Esophagus muscularis mucosa (tissue), 4 donors: ENCODE data around the gene SIGLEC6. TPM values are rescaled to one million over a fixed set of nuclear protein-coding genes. Genes with fewer than 3 reads are reported as not detected.
"Not testable (repeated sequence)": the region's sequence is repeated elsewhere in the genome, so short reads cannot be mapped to it uniquely, and the experiment has no call there.

Source experiments
- DNase-seq: peaks from one replicate; pipeline ENCODE4 v3.0.0-alpha.2; 2017; ENCODE audit errors: extremely low spot score
- H3K27ac ChIP-seq, 4 donors: fragments of 200-600 bp; sonication (generic); replicated peaks in 1 of 4; 1 replicate in 3 of 4; 2 replicates in 1 of 4; pipeline ENCODE4 v1.5.1; 2016 to 2019; ENCODE audit warnings: mild to moderate bottlenecking in 1 of 4
- H3K27me3 ChIP-seq, 4 donors: fragments of 200-600 bp; sonication (generic); one replicate each; pipeline versions ENCODE4 v1.5.1 to v1.6.0; 2016 to 2019
- H3K36me3 ChIP-seq, 4 donors: fragments of 200-600 bp; sonication (generic); one replicate each; pipeline ENCODE4 v1.5.1; 2016 to 2019
- H3K4me1 ChIP-seq, 4 donors: fragments of 200-600 bp; sonication (generic); one replicate each; pipeline ENCODE4 v1.5.1; 2016 to 2019
- H3K4me3 ChIP-seq, 4 donors: fragments of 200-600 bp; sonication (generic); 1 replicate in 2 of 4; 2 replicates in 2 of 4; pipeline ENCODE4 v1.5.1; 2016 to 2019; ENCODE audit warnings: mild to moderate bottlenecking in 4 of 4, moderate library complexity in 1 of 4
- H3K9me3 ChIP-seq, 4 donors: fragments of 200-600 bp; sonication (generic); 1 replicate in 3 of 4; 2 replicates in 1 of 4; pipeline ENCODE4 v1.5.1; 2016 to 2019
- CTCF ChIP-seq, 3 experiments: fragments of 200-600 bp in 2 of 3; fragments of 450-650 bp in 1 of 3; sonication (generic) in 2 of 3; IDR thresholded peaks; one replicate each; pipeline ENCODE4 v1.5.1; 2017 to 2019; ENCODE audit warnings: antibody characterized with exemption in 3 of 3, mild to moderate bottlenecking in 2 of 3, moderate library complexity in 1 of 3
- EP300 ChIP-seq: sonication (generic); formaldehyde crosslinking; IDR thresholded peaks from one replicate; pipeline ENCODE4 v1.6.1; 2017; ENCODE audit warnings: antibody characterized with exemption
- POLR2A ChIP-seq: fragments of 450-650 bp; IDR thresholded peaks from one replicate; pipeline ENCODE4 v1.6.1; 2017; ENCODE audit warnings: antibody characterized with exemption, moderate library complexity, mild to moderate bottlenecking, low read depth
- POLR2AphosphoS5 ChIP-seq, 2 donors: sonication (generic); formaldehyde crosslinking; IDR thresholded peaks; one replicate each; pipeline ENCODE4 v1.6.1; 2017; ENCODE audit warnings: antibody characterized with exemption in 2 of 2
- WGBS: methylation state at CpG from one replicate; pipeline ENCODE4 v1.1.5; 2018; 5-methylcytosine and 5-hydroxymethylcytosine counted together
- intact Hi-C: fragments of 100-400 bp; cut with DNase I; formaldehyde crosslinking; loops from one replicate; pipeline ENCODE4 v1.15.1; 2023
- total RNA-seq, 4 donors: library from RNA; depleted of rRNA; stranded (reverse); fragments of >200 nt; gene quantifications; one replicate each; pipeline versions ENCODE4 v1.1.0 to v1.2.1, GENCODE V29; 2016

The SIGLEC6 gene
- total RNA-seq, 4 donors from 2014 or later: 0.58 to 6.3 (median 3.5) TPM

GRCh38 chr19:51501594-51502263 is 29.7 kb downstream of the SIGLEC6 start, which contains the start of gene SIGLEC12:
TSS of gene SIGLEC12 (minus strand) at chr19:51501800. CDS start at chr19:51501733, 67 bp downstream.
- intact Hi-C loops: no loop called here
- H3K27ac ChIP-seq: no peak within 1 kb of the TSS
- no peak within 1 kb of the TSS for H3K4me3 ChIP-seq
- no peak for DNase-seq
- TF ChIP-seq POLR2A (no peak), POLR2AphosphoS5 (IDR thresholded peaks at IDR 0.05) (no peak), CTCF (IDR thresholded peaks at IDR 0.05) (no peak), EP300 (no peak)
- peaks cover 0 to 12% (median 0%) of the 10 kb centered on the region in 4 donors for H3K27me3 ChIP-seq
- WGBS: 59% methylated on average over 10 of the region's 12 CpGs
- no peaks in the 10 kb centered on the region for H3K4me1 ChIP-seq
- peaks cover 0 to 9% (median 0%) of the 10 kb centered on the region in 4 donors for H3K9me3 ChIP-seq
- H3K36me3 ChIP-seq: no peaks in the 10 kb centered on the region

DNA sequence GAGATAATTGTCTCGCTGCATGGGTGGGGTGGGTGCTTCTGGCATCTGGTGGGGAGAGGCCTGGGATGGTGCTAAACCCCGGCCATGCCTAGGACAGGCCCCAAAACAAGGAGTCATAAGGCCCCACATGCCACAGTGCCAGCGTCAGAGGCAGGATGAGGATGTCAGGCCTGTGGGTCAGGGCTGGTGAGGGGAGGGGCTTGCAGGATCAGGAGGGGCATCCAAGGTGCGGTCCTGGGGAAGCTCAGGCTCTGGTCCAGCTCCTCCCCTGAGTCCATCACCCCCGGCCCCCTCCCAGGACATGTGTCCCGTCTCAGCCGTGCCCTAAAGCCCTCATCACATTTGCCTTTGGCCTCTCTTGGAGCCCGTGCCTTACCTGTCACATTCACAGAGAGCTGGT is 30.5 kb downstream of the SIGLEC6 start:
- H3K9me3 ChIP-seq, H3K4me1 ChIP-seq, DNase-seq, H3K4me3 ChIP-seq, H3K27ac ChIP-seq, H3K36me3 ChIP-seq, intact Hi-C loops: not testable (repeated sequence)
- H3K27me3 ChIP-seq: peaks cover 0 to 12% (median 0%) of the 10 kb centered on the region in 4 donors
- 79% methylated on average over 7 of the region's 8 CpGs for WGBS

GRCh38 chr19:51497666-51498065 is 33.8 kb downstream of the SIGLEC6 start:
- TF ChIP-seq POLR2AphosphoS5 (IDR thresholded peaks at IDR 0.05): no peak
- TF ChIP-seq POLR2A: no peak
- TF ChIP-seq EP300: no peak
- TF ChIP-seq CTCF (IDR thresholded peaks at IDR 0.05): no peak
- intact Hi-C loops: no loop called here
- H3K4me1 ChIP-seq: no peaks in the 10 kb centered on the region
- H3K27me3 ChIP-seq: peaks cover 0 to 23% (median 0%) of the 10 kb centered on the region in 4 donors
- 42% methylated on average over 3 of the region's 3 CpGs for whole genome bisulfite sequencing
- H3K4me3 ChIP-seq: no peak overlapping the region
- no peaks in the 10 kb centered on the region for H3K9me3 ChIP-seq
- H3K36me3 ChIP-seq: no peaks in the 10 kb centered on the region
- DNase-seq: no peak
- no peak overlapping the region for H3K27ac ChIP-seq

DNA sequence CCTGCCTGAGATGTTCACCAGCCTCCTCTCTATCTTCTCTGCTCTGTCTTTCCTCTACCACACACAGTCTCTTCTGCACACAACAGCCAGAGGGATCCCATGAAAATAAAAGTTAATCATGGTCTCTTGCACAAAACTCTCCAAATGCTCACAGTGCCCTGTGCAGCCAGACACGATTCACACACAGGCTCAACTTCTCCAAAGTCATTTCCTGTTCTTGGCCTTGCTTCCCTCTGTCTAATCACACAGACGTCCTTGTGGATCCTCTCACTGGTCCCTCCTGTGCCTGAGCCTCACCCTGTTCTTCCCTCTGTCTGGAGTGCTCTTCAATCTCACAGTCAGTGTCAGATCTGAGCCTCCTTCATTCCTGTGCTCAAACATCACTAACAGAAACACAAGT is 37.7 kb downstream of the SIGLEC6 start:
- no peaks in the 10 kb centered on the region for H3K36me3 ChIP-seq
- TF ChIP-seq CTCF (IDR thresholded peaks at IDR 0.05): no peak
- TF ChIP-seq EP300: no peak
- TF ChIP-seq POLR2A: no peak
- no peak for TF ChIP-seq POLR2AphosphoS5 (IDR thresholded peaks at IDR 0.05)
- H3K4me3 ChIP-seq: no peak overlapping the region
- no peaks in the 10 kb centered on the region for H3K9me3 ChIP-seq
- intact Hi-C loops: no loop called here
- WGBS: 30% methylated on average over 2 of the region's 2 CpGs
- no peak overlapping the region for H3K27ac ChIP-seq
- no peak for DNase-seq
- no peaks in the 10 kb centered on the region for H3K4me1 ChIP-seq
- H3K27me3 ChIP-seq: peaks cover 0 to 25% (median 0%) of the 10 kb centered on the region in 4 donors

DNA sequence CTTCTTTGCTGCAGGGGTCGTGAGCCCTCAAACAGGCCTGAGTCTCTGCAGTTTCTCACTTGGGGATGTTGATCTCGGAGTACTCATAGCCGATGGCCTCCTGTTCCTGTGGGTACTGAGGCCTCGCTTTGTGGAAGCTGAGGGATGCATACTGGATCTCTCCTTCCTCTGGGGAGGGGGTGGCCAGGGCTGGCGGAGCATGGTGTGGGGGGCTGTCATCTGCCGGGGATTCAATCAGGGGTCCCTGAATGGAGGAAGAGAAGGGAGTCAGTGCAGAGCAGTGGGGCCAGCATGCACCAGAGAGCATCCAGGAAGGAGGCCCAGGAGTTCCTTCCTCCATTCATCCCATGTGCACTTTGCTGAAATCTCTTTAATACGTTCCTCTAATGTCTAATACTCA is 39.9 kb downstream of the SIGLEC6 start:
- no peak overlapping the region for H3K27ac ChIP-seq
- no peaks in the 10 kb centered on the region for H3K36me3 ChIP-seq
- intact Hi-C loops: no loop called here
- no peaks in the 10 kb centered on the region for H3K9me3 ChIP-seq
- H3K4me1 ChIP-seq: no peaks in the 10 kb centered on the region
- TF ChIP-seq POLR2AphosphoS5 (IDR thresholded peaks at IDR 0.05) (no peak), EP300 (no peak), POLR2A (no peak), CTCF (IDR thresholded peaks at IDR 0.05) (no peak)
- 84% methylated on average over 7 of the region's 7 CpGs for WGBS
- no peak for DNase-seq
- H3K4me3 ChIP-seq: no peak overlapping the region
- peaks cover 0 to 31% (median 0%) of the 10 kb centered on the region in 4 donors for H3K27me3 ChIP-seq
